Lung (tissue), 12 donors: ENCODE measurements around the gene LARGE1. TPM values are rescaled to one million over a fixed set of nuclear protein-coding genes. Genes with fewer than 3 reads are reported as not detected.

ENCODE experiments used
- ATAC-seq: fragments of 200-7000 bp; cut with Tn5 transposase; one replicate; pipeline ENCODE4 v1.9.1; 2020; ENCODE audit warnings: moderate number of reproducible peaks; ENCODE audit not compliant: insufficient read depth, low FRiP score
- DNase-seq, 3 donors: peaks; one replicate each; pipeline ENCODE4 v3.0.0-alpha.2; 2013 to 2017
- H3K27ac ChIP-seq, 2 donors: one replicate each; pipeline ENCODE4 v1.5.1; 2013; ENCODE audit warnings: mild to moderate bottlenecking in 2 of 2, moderate library complexity in 2 of 2, control low read depth in 1 of 2, inconsistent platforms in 1 of 2, low read depth in 1 of 2, low read length in 1 of 2
- H3K27me3 ChIP-seq, 3 donors: one replicate each; pipeline ENCODE4 v1.5.1; 2013; ENCODE audit warnings: low read length in 2 of 3; ENCODE audit not compliant: control insufficient read depth in 3 of 3, insufficient read depth in 3 of 3
- H3K36me3 ChIP-seq, 4 donors: one replicate each; pipeline ENCODE4 v1.5.1; 2013; ENCODE audit warnings: low read length in 4 of 4, mild to moderate bottlenecking in 1 of 4, moderate library complexity in 1 of 4; ENCODE audit not compliant: control insufficient read depth in 4 of 4, insufficient read depth in 4 of 4
- H3K4me1 ChIP-seq, 5 donors: one replicate each; pipeline ENCODE4 v1.5.1; 2013; ENCODE audit warnings: low read length in 5 of 5, mild to moderate bottlenecking in 2 of 5, moderate library complexity in 1 of 5; ENCODE audit not compliant: control insufficient read depth in 5 of 5, insufficient read depth in 5 of 5
- H3K4me3 ChIP-seq: one replicate; pipeline ENCODE4 v1.5.1; 2013; ENCODE audit warnings: mild to moderate bottlenecking, control low read depth, moderate library complexity
- H3K9ac ChIP-seq, 2 donors: one replicate each; pipeline ENCODE4 v1.5.1; 2013; ENCODE audit warnings: low read length in 2 of 2, control low read depth in 1 of 2; ENCODE audit not compliant: insufficient read depth in 1 of 2
- H3K9me3 ChIP-seq, 4 donors: one replicate each; pipeline ENCODE4 v1.5.1; 2013; ENCODE audit warnings: low read length in 3 of 4, mild to moderate bottlenecking in 1 of 4, moderate library complexity in 1 of 4; ENCODE audit not compliant: control insufficient read depth in 4 of 4, insufficient read depth in 3 of 4
- WGBS, 2 donors: extraction: QIAGEN DNeasy Blood & Tissue Kit; methylation state at CpG; one replicate each; pipeline ENCODE4 v1.1.7; 2013; 5-methylcytosine and 5-hydroxymethylcytosine counted together
- polyA plus RNA-seq, 2 donors: library from polyadenylated mRNA; stranded (reverse); fragments of 200-250 nt; gene quantifications; one replicate each; pipeline ENCODE4 v1.2.1, GENCODE V29; 2013
- total RNA-seq, 2 donors: library from RNA; depleted of rRNA in 1 of 2; stranded (reverse); fragments of >200 nt in 1 of 2; gene quantifications; one replicate each; pipeline ENCODE4 v1.2.1, GENCODE V29; 2014 to 2021
- TF ChIP-seq, protein P1 (sequence below): IDR thresholded peaks from 2 replicates; pipeline ENCODE4 v1.5.1; 2012; ENCODE audit warnings: mild to moderate bottlenecking; ENCODE audit errors: control extremely low read depth, extremely low read depth
- donor health status: control.
- donor health status: control.
- donor health status: Bipolar disorder and iron deficiency.
- donor health status: healthy.
- donor health status: DM: yes; HTN: yes; CAD: no.

The LARGE1 gene
- total and polyA plus RNA-seq, 4 donors, result 2.9 to 41.1 (median 15.4) TPM

DNA sequence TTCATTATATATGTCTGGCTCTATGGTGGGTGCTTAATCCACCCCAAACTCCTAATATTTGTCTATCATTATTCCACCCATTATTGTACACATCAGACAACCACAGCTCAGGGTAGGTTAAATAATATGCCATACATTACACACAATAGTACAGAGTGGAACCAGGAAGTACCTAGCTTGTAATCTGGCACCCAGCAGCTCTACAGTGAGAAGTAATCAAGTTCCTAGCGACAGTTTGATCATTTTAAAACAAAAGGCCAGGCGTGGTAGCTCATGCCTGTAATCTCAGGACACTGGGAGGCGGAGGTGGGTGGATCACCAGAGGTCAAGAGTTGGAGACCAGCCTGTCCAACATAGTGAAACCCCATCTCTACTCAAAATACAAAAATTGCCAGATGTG, 141.0 kb downstream of the LARGE1 start:
- Histone ChIP-seq H3K27ac (no peak overlapping the region), H3K4me1 (peaks cover 3 to 32% (median 21%) of the 10 kb centered on the region in 5 donors), H3K27me3 (no peaks in the 10 kb centered on the region), H3K9me3 (no peaks in the 10 kb centered on the region), H3K4me3 (no peak overlapping the region), H3K36me3 (no peaks in the 10 kb centered on the region), H3K9ac (no peak overlapping the region)
- TF ChIP-seq, protein P1, sequence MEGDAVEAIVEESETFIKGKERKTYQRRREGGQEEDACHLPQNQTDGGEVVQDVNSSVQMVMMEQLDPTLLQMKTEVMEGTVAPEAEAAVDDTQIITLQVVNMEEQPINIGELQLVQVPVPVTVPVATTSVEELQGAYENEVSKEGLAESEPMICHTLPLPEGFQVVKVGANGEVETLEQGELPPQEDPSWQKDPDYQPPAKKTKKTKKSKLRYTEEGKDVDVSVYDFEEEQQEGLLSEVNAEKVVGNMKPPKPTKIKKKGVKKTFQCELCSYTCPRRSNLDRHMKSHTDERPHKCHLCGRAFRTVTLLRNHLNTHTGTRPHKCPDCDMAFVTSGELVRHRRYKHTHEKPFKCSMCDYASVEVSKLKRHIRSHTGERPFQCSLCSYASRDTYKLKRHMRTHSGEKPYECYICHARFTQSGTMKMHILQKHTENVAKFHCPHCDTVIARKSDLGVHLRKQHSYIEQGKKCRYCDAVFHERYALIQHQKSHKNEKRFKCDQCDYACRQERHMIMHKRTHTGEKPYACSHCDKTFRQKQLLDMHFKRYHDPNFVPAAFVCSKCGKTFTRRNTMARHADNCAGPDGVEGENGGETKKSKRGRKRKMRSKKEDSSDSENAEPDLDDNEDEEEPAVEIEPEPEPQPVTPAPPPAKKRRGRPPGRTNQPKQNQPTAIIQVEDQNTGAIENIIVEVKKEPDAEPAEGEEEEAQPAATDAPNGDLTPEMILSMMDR, result no peak
- 78 to 89% methylated on average over 3 of the region's 3 CpGs for WGBS, 2 donors
- no peak for ATAC-seq
- no peak for DNase-seq

DNA sequence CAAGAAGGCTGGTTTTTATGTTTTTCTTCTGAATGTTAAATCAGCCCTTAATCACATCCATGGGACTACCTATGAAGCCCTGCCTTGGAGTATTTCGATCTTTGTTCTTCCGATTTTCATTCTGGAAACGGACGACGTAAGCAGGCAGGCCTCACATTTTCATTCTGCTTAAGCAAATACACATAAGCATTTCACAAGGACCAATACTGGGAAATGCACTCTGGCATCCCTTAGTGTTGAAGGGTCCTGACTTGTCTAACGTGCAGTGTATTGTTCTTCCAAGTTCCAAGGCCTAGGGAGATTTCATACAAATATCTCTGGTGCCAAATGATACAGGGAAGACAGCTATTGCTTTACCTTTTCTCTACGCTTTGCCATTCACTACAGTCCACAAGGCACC, 143.8 kb downstream of the LARGE1 start:
- no peaks in the 10 kb centered on the region for H3K36me3 ChIP-seq
- no peak overlapping the region for H3K9ac ChIP-seq
- DNase-seq (peak in 1 of 3 donors; percentile 38), ATAC-seq (peak; percentile 43)
- WGBS, 2 donors, result 63 to 74% methylated on average over 7 of the region's 7 CpGs
- peaks cover 3 to 27% (median 17%) of the 10 kb centered on the region in 5 donors for H3K4me1 ChIP-seq
- H3K27me3 ChIP-seq, result no peaks in the 10 kb centered on the region
- TF ChIP-seq, protein P1, result no peak
- H3K27ac ChIP-seq, result no peak overlapping the region
- no peaks in the 10 kb centered on the region for H3K9me3 ChIP-seq
- no peak overlapping the region for H3K4me3 ChIP-seq

- Histone ChIP-seq H3K4me1 (peaks cover 1 to 10% (median 5%) of the 10 kb centered on the region in 5 donors), H3K27me3 (no peaks in the 10 kb centered on the region), H3K9me3 (no peaks in the 10 kb centered on the region), H3K4me3 (no peak overlapping the region), H3K9ac (no peak overlapping the region), H3K27ac (no peak overlapping the region), H3K36me3 (no peaks in the 10 kb centered on the region)
- peak in 1 of 3 donors; percentile 25 for DNase-seq
- ATAC-seq, result no peak
- TF ChIP-seq, protein P1, result no peak
- 82 to 89% methylated on average over 6 of the region's 6 CpGs for WGBS, 2 donors
Observed at GRCh38 chr22:33774781-33775180, 145.5 kb downstream of the LARGE1 start.

- 79 to 85% methylated on average over 6 of the region's 6 CpGs for WGBS, 2 donors
- Histone ChIP-seq H3K9me3 (no peaks in the 10 kb centered on the region), H3K27ac (no peak overlapping the region), H3K4me3 (no peak overlapping the region), H3K4me1 (peaks cover under 1 to 14% (median 2%) of the 10 kb centered on the region in 5 donors), H3K9ac (no peak overlapping the region), H3K27me3 (no peaks in the 10 kb centered on the region), H3K36me3 (no peaks in the 10 kb centered on the region)
- no peak for DNase-seq
- no peak for ATAC-seq
- TF ChIP-seq, protein P1, result no peak
Observed at GRCh38 chr22:33772745-33773144, 147.5 kb downstream of the LARGE1 start.
